H4 (cell line): Measurements from ENCODE around the gene NECTIN3. TPM values are rescaled to one million over a fixed set of nuclear protein-coding genes. Genes with fewer than 3 reads are reported as not detected.
A peak's percentile ranks its signal among the peaks of the same experiment; 100 is the strongest.

Experiments
- DNase-seq: peaks from one replicate; pipeline ENCODE4 v3.0.0-alpha.2; 2015; ENCODE audit warnings: low spot score
- total RNA-seq: library from RNA; depleted of rRNA; stranded (reverse); fragments of >200 nt; shearing (Covaris generic); gene quantifications from 2 replicates; pipeline ENCODE4 v1.2.3, GENCODE V29; 2014; rRNA removed

Gene NECTIN3, protein sequence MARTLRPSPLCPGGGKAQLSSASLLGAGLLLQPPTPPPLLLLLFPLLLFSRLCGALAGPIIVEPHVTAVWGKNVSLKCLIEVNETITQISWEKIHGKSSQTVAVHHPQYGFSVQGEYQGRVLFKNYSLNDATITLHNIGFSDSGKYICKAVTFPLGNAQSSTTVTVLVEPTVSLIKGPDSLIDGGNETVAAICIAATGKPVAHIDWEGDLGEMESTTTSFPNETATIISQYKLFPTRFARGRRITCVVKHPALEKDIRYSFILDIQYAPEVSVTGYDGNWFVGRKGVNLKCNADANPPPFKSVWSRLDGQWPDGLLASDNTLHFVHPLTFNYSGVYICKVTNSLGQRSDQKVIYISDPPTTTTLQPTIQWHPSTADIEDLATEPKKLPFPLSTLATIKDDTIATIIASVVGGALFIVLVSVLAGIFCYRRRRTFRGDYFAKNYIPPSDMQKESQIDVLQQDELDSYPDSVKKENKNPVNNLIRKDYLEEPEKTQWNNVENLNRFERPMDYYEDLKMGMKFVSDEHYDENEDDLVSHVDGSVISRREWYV
- 54.4 and 68.3 TPM in 2 replicates for total RNA-seq

DNA sequence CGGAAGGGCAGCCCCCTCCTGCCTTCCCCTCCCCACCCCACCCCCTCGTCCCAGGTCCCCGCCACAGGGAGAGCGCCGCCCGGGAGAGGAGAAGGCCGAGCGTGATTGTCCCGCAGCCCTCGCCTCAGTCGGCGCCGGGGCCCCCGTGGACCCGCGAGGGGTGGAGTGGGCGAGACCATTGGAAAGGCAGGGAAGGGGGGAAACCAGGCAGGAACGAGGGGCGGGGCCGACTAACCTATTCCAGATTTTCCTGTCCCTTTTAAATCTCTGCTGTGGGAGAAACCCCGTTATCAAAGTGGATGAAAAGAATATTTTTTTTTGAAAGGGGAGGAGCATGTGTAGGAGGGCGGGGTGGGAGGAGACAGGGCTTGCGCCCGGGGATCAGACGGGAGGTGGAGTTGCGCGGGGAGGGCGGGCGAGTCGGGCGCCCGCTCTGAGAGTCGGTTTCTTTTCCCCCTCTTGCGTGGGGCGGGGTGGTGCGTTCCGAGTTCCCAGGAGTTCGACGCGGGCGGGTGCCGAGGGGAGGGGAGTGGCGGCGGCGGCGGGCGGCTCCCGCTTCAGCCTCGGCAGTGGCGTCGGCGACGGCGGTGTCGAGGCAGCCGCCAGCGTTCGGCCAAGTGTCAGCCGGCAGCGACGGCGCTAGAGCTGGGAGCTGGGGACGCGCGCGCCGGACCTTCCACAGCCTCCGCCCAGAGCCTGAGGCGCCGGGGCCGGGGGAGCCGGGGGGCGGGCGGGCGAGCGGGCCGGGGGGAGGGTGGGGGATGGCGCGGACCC is at the start of gene NECTIN3:
Gene NECTIN3, plus strand, starts transcription at position 560 of the 774 bp plus-strand sequence. Its CDS starts 202 bp downstream, at position 762.
- DNase-seq = peak; percentile 90

GRCh38 chr3:111027868-111028267 is 43.7 kb upstream of the NECTIN3 start:
- no peak for DNase-seq

- DNase-seq = no peak
These were observed 40.1 kb upstream of the NECTIN3 start for GRCh38 chr3:111031538-111031937.

DNA sequence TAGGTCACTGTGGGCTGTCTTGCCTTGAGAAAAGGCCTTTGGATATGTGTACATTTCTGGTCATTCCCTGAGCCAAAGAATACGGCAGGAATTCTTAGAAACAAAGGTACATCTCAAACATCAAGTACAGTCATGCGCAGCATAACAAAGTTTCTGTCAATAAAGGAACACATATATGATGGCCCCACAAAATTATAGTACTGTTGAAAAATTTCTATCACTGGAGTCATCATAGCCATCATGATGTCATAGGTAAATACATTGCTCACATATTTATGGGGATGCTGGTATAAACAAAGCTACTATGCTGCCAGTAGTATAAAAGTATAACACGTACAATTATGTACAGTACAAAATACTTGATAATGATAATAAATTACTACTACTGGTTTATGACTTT is 38.9 kb upstream of the NECTIN3 start:
- no peak for DNase-seq

DNA sequence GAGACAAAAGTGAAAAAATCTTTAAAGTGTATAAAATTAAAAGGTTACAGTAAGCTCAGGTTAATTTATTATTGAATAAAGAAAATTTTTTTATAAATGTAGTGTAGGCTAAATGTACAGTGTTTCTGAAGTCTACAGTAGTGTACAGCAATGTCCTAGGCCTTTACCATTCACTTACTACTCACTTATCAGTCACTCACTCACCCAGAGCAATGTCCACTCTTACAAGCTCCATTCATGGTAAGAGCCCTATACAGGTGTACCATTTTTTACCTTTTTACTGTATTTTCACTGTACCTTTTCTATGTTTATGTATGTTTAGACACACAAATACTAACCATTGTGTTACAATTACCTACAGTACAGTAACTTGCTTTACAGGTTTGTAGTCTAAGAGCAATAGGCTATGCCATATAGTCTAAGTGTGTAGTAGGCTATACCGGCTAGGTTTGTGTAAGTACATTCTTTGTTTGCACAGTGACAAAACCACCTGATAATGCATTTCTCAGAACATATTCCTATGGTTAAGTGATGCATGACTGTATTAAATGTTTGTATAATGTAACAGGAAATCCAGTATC is 38.1 kb upstream of the NECTIN3 start:
- no peak for DNase-seq

- no peak for DNase-seq
These were observed 36.3 kb upstream of the NECTIN3 start for GRCh38 chr3:111035316-111035715.

GRCh38 chr3:111035902-111036301 is 35.7 kb upstream of the NECTIN3 start:
- no peak for DNase-seq

DNA sequence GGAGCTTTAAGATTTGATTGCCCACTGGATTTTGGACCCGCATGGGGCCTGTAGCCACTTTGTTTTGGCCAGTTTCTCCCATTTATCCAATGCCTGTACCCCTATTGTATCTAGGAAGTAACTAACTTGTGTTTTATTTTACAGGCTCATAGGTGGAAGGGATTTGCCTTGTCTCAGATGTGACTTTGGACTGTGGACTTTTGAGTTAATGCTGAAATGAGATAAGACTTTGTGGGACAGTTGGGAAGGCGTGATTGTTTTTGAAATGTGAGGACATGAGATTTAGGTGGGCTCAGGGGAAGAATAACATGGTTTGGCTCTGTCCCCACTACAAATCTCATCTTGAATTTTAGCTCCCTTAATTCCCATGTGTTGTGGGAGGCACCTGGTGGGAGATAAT is 30.7 kb upstream of the NECTIN3 start:
- no peak for DNase-seq

DNA sequence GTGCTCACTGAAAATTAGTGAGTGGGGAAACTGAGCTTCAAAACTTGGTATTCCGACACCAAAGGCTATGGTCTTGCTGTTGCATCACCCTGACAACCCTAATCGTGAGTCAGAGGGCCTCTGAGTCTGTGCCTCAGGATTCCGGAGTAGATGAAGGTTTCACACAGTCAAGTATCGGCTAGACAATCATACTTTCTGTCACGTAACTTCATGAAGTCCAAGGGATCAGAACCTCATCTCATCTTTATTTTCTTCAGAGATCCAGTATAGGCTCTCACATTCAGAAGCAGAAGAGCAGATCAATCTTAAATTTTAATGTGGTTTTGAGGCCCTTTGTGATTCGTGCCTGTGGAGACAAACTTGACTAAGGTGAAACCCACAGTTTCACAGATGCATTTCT is 26.1 kb upstream of the NECTIN3 start:
- no peak for DNase-seq

GRCh38 chr3:111047042-111047441 is 24.6 kb upstream of the NECTIN3 start:
- DNase-seq = no peak

- DNase-seq = no peak
These were observed 23.7 kb upstream of the NECTIN3 start for GRCh38 chr3:111047812-111048435.

DNA sequence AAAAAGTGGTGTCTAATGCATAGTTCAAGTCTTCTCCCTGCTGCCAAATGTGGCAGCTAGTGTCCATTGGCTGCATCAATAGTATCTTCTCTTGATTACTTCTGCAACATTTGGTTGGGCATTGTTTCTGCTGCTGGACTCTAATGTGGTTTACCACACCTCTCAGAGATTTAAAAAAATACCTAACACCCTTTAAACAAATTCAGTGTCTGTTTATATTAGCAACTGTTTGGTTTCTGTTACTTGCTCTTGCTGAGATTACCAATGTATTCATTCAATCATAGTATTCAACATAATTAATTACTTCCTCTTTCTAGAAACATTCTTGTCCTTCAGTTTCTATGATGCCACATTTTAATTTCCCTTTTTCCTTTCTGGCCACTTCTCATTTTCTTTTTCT is 20.3 kb upstream of the NECTIN3 start:
- no peak for DNase-seq

GRCh38 chr3:111068574-111068973 is 3.0 kb upstream of the NECTIN3 start:
- no peak for DNase-seq

DNA sequence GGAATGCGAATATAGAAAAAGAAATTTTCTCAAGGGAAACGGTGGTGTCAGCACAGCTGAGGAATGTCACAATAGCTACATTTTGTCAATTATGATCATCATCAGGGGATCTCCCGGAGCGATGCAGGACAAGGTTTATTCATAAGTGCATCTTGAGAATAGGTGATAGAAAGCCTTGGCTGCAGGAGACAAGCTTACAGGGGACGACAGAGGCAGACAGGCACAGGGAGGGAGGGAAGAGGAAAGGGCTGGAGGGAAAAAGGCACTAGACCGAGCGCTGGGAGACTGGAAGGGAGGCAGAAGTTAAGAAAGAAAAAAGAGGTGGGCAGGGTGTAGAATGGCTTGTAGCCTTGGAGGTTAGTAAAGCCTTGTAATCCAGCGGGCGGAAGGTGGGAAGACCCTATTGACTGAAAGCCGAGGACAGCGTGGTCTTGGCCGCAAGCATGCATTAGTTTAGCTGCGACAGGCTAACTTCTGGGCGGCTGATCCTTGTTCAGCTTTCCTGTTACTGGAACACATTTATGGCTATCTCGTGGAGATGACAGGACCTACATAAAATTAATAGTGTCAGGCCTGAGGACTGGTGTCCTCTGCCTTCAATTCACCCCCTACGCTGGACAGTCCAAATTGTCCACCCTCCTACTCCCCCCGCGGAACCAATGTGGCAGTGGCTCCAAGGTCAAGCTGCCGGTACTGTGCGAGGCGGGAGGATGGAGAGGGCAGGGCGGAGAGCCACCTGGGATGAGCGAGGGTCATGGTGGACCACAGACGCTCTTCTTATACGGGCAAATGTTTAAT is 1.4 kb upstream of the NECTIN3 start:
- no peak for DNase-seq

DNA sequence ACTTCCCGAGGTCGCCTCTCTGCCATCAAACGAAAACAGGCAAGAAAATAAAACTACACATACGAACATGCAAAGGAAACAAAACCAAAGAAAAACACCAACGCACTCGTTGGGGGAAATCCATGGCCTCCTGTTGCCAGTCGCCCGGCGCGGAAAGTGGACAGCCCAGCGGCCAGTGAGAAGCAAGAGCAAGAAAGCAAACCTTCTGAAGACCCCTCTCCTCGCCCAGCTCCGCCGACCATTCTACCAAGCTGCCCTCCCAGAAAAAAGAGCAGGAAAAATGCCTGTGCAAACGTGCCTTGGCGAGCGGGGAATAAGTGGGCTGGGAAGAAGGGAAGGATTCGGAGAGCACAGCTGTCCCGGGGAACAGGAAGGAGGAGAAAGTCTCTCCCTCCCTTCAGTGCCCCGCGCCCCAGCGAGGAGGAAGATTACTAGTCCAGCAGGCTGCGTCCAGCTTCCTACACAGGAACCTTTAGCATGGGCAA is 802 bp upstream of the NECTIN3 start:
- no peak for DNase-seq

DNA sequence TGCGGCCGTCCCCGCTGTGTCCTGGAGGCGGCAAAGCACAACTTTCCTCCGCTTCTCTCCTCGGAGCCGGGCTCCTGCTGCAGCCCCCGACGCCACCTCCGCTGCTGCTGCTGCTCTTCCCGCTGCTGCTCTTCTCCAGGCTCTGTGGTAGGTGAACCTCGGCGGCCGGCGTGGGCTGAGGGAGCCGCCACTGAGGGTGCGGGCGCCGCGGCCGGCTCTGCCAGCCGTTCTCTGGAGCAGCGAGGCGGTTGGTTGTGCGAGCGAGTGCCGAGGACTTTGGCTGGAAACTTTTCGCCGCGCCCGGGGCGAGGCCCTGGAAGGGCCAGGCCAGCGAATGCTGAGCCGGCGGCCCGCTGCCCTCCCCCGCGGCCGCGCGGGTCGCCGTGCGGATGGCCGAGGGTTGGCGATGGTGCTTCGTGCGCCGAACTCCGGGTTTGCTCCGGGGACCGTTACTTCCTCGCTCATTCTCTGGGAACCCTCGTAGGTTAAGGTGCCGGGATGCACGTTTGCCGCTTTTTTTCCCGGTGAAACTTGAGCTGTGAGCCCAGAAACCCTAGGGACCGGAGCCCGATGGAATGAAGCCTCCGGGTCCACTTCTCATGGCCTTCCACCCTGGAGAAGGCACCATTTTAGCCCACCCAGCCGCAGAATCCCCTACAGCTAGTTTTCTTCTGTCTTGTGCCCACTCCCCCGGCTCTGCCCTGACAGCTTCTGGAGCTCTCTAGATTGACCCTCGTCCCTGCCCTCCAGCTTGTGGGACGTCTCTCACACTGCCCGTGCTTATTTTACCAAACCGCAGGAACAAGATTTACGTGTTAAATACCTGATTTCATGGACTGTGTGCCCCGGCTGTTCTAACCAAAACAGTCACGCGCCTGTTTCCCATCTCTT is 660 bp downstream of the NECTIN3 start:
- no peak for DNase-seq

- no peak for DNase-seq
These were observed 1.6 kb downstream of the NECTIN3 start for GRCh38 chr3:111073218-111073617.

DNA sequence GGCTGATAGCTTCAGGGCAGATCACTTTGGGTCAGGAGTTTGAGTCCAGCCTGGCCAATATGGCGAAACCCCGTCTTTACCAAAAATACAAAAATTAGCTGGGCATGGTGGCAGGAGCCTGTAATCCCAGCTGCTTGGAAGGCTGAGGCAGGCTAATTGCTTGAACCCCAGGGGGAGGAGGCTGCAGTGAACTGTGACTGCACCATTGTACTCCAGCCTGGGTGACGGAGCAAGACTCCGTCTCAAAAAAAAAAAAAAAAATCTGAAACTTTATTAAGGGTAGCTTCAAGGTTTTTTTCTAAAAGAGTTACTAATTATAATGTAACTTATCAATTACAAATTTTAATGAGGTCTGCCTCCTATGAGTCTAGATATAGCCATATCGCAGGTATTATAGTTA is 5.1 kb downstream of the NECTIN3 start:
- DNase-seq = no peak

DNA sequence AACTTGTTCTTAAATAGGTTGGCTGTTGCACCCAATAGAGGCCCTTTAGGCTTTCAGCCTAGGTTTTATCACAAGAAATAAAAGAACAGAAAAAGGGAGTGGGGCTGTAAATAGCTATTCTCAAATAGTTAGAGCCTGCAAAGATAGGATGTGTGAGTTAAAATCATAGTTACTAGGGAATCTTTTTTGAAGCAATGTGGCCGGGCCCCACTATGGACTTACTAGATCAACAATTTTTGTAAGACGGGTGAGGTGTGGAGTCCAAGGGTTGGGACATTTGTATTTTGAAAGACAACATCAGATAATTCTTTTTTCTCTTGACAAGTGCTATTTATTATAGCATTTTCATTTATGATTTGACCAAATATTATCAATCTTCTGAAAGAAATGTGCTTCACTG is 5.8 kb downstream of the NECTIN3 start:
- no peak for DNase-seq

DNA sequence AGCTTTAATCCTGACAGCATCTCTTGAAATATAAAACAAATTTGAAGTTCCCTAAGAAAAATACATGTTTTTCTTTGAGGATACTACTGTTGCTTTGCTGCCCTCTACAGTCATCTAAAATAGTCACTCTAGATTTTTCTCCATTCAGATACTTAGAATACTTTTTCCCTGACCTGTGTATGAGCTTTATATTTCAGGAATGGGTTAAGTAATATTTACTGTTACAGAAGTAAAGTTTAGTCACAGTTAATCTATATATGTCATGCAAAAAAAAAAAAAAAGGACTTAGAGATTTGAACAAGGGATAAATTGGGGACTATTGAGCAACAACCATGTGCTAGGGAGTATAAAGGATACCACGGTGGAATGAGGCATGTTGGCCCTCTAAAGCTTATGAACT is 8.8 kb downstream of the NECTIN3 start:
- peak; percentile 40 for DNase-seq
